Activated CD8-positive, alpha-beta T cell treated with anti-CD3 and anti-CD28 coated beads for 36 hours (primary cell): ENCODE results near the gene C1QTNF7. TPM values are rescaled to one million over a fixed set of nuclear protein-coding genes. Genes with fewer than 3 reads are reported as not detected.

Source experiments
- ATAC-seq: fragments of 200-7000 bp; cut with Tn5 transposase; one replicate; pipeline ENCODE4 v1.10.0; 2021; ENCODE audit warnings: mild to moderate bottlenecking, moderate library complexity
- CTCF ChIA-PET: fragments of 350-600 bp; sonication (Branson Sonifier 250); formaldehyde crosslinking; loops from one replicate; lab custom pipeline; 2021; ENCODE audit warnings: antibody characterized with exemption; lab: Charles Lee
- POLR2A ChIA-PET: fragments of 350-600 bp; sonication (Branson Sonifier 250); formaldehyde crosslinking; loops from one replicate; lab custom pipeline; 2021; ENCODE audit warnings: antibody characterized with exemption; lab: Charles Lee
- DNase-seq: peaks from one replicate; pipeline ENCODE4 v3.0.0-alpha.2; 2020
- H3K27ac Mint-ChIP-seq: one replicate; pipeline ENCODE4 v1.8.0; 2021; ENCODE audit warnings: mild to moderate bottlenecking, mixed read lengths
- H3K27me3 Mint-ChIP-seq: one replicate; pipeline ENCODE4 v1.8.0; 2021; ENCODE audit warnings: mixed read lengths
- H3K36me3 Mint-ChIP-seq: one replicate; pipeline ENCODE4 v1.8.0; 2021; ENCODE audit warnings: low read depth, mixed read lengths
- H3K4me1 Mint-ChIP-seq: one replicate; pipeline ENCODE4 v1.8.0; 2021; ENCODE audit warnings: low read depth, mixed read lengths
- H3K4me3 Mint-ChIP-seq: one replicate; pipeline ENCODE4 v1.8.0; 2021; ENCODE audit warnings: mild to moderate bottlenecking, moderate library complexity, mixed read lengths
- H3K9me3 Mint-ChIP-seq: one replicate; pipeline ENCODE4 v1.8.0; 2021; ENCODE audit warnings: mixed read lengths
- intact Hi-C: fragments of 100-400 bp; cut with micrococcal nuclease; formaldehyde crosslinking; loops from one replicate; pipeline ENCODE4 v1.10.0; 2022
- total RNA-seq, 2 experiments: library from RNA; stranded (reverse); gene quantifications; one replicate each; pipeline ENCODE4 v1.2.3, GENCODE V29; 2021
- TF ChIP-seq, protein P1 (sequence below): fragments of 200-600 bp; IDR thresholded peaks from one replicate; pipeline ENCODE4 v1.8.0; 2022; ENCODE audit warnings: antibody characterized with exemption, mild to moderate bottlenecking

C1QTNF7 gene
- total RNA-seq, 2 experiments from 2014 or later: not detected

DNA sequence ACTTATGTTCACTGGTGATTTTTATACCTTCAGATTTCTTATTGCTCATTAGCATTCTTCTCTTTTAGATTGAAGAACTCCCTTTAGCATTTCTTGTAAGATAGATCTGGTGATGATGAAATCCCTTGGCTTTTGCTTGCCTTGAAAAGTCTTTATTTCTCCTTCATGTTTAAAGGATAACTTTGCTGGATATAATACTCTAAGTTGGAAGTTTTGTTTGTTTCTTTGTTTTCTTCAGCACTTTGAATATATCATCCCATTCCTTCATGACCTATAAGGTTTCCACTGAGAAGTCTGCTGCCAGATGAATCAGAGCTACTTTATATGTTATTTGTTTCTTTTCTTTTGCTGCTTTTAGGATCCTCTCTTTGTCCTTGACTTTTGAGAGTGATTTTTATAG, 60.3 kb downstream of the C1QTNF7 start:
- Mint-ChIP-seq H3K9me3 (peaks cover 25% of the 10 kb centered on the region), H3K4me1 (no peaks in the 10 kb centered on the region), H3K4me3 (no peak overlapping the region), H3K27me3 (no peaks in the 10 kb centered on the region), H3K27ac (no peak overlapping the region), H3K36me3 (peaks cover 14% of the 10 kb centered on the region)
- TF ChIP-seq, protein P1, sequence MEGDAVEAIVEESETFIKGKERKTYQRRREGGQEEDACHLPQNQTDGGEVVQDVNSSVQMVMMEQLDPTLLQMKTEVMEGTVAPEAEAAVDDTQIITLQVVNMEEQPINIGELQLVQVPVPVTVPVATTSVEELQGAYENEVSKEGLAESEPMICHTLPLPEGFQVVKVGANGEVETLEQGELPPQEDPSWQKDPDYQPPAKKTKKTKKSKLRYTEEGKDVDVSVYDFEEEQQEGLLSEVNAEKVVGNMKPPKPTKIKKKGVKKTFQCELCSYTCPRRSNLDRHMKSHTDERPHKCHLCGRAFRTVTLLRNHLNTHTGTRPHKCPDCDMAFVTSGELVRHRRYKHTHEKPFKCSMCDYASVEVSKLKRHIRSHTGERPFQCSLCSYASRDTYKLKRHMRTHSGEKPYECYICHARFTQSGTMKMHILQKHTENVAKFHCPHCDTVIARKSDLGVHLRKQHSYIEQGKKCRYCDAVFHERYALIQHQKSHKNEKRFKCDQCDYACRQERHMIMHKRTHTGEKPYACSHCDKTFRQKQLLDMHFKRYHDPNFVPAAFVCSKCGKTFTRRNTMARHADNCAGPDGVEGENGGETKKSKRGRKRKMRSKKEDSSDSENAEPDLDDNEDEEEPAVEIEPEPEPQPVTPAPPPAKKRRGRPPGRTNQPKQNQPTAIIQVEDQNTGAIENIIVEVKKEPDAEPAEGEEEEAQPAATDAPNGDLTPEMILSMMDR: no peak
- ATAC-seq: no peak
- intact Hi-C loops: no loop called here
- ChIA-PET CTCF (no interaction called here), POLR2A (no interaction called here)
- no peak for DNase-seq

DNA sequence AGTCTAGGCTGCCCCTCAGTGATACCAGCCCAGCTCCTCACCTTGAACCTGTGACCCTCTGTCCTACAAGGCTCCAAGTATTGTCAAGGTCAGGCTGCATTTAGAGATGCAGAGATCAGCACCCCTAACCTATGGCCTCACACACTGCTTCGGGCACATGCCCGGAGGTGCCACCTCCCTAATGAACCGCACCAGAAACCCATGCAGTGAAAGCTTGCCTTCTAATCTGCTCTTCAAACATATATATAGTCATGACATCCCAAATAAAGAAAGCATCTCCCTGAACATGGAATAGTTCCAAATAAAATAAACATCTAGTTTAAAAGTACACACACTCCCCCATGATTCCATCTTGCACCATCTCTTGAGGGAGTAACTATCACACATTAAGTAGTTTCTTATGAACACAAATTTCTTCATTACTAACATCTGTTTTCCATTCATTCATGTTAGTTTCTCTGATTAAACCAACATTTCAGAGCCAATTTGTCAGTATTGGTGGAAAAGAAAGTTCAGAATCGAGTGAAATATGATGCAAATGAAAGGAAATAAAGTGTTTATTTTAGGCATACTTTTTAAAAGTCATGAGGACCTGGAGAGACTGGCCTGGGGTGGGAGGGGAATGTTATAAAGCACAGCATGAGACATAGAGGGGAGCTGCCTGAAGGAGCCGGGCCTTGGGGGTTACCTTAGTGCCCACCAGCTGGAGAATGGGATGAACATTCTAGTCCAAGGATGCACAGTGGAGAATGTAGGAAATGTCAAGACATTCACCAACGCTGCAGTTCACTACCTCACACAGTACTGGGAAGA, 61.0 kb downstream of the C1QTNF7 start:
- H3K4me1 Mint-ChIP-seq: no peaks in the 10 kb centered on the region
- no peaks in the 10 kb centered on the region for H3K27me3 Mint-ChIP-seq
- H3K36me3 Mint-ChIP-seq: peaks cover 14% of the 10 kb centered on the region

DNA sequence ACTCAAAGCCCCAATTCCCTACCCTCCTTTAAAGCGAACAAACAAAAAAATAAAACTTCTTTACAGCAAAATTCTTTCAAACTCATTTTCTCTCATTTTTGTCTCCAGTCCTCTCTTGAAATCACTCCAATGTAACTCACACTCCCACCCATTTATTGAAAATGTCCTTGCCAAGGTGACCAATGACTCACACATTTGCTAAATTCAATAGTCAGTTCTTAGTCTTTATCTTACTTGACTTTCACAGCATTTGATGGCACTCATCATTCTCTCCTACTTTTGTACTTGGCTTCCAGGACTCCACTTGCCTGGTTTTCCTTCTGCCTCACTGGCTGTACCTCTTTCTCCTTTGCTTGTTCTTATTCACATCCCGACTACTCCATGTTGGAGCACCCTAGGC, 61.7 kb downstream of the C1QTNF7 start:
- TF ChIP-seq, protein P1: no peak
- Mint-ChIP-seq H3K27me3 (no peaks in the 10 kb centered on the region), H3K4me1 (no peaks in the 10 kb centered on the region), H3K36me3 (peaks cover 14% of the 10 kb centered on the region), H3K4me3 (no peak overlapping the region), H3K9me3 (peaks cover 25% of the 10 kb centered on the region), H3K27ac (no peak overlapping the region)
- ChIA-PET POLR2A (no interaction called here), CTCF (no interaction called here)
- ATAC-seq (no peak), DNase-seq (no peak)
- intact Hi-C loops: no loop called here

More for the DNA sequence above, 61.0 kb downstream of the C1QTNF7 start:
- TF ChIP-seq, protein P1: no peak
- POLR2A ChIA-PET: interaction anchor here (0.7 kb wide), 1 partner anchor 13 kb away, joined by 3 read pairs; no protein-coding TSS in a partner anchor
- no peak overlapping the region for H3K27ac Mint-ChIP-seq
- H3K9me3 Mint-ChIP-seq: peaks cover 25% of the 10 kb centered on the region
- CTCF ChIA-PET: no interaction called here
- intact Hi-C loops: no loop called here
- ATAC-seq (no peak), DNase-seq (no peak)
- H3K4me3 Mint-ChIP-seq: no peak overlapping the region

DNA sequence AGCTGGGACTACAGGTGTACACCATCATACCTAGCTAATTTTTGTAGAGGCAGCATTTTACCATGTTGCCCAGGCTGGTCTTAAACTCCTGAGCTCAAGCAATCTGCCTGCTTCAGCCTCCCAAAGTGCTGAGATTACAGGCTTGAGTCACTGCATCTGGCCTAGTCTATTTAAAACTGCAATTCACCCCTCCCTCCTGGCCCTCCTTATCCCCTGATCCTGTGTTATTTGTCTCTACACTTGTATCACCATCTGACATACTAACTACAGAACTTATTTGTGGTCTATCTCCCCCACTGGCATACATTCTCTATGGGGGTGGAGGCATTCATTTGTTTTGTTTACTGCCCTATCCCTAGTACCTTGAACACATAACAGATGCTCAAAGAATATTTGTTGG, 65.6 kb downstream of the C1QTNF7 start:
- no peak overlapping the region for H3K27ac Mint-ChIP-seq
- no peak for ATAC-seq
- peaks cover 14% of the 10 kb centered on the region for H3K36me3 Mint-ChIP-seq
- H3K4me1 Mint-ChIP-seq: no peaks in the 10 kb centered on the region
- no peak overlapping the region for H3K4me3 Mint-ChIP-seq
- TF ChIP-seq, protein P1: no peak
- no peaks in the 10 kb centered on the region for H3K27me3 Mint-ChIP-seq
- intact Hi-C loops: no loop called here
- CTCF ChIA-PET: no interaction called here
- no peak for DNase-seq
- peaks cover 12% of the 10 kb centered on the region for H3K9me3 Mint-ChIP-seq
- POLR2A ChIA-PET: no interaction called here

DNA sequence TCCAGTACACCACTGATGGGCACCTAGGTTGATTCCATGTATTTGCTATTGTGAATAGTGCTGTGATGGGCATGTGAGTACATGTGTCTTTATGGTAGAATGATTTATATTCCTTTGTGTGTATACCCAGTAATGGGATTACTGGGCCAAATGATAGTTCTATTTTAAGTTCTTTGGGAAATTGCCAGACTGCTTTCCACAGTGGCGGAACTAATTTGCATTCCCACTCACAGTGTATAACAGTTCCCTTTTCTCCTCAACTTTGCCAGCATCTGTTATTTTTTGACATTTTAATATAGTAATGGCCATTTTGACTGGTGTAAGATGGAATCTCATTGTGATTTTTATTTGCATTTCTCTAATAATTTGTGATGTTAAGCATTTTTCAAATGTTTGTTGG, 67.8 kb downstream of the C1QTNF7 start:
- POLR2A ChIA-PET: no interaction called here
- Mint-ChIP-seq H3K4me1 (no peaks in the 10 kb centered on the region), H3K27me3 (no peaks in the 10 kb centered on the region), H3K9me3 (peaks cover 4% of the 10 kb centered on the region), H3K36me3 (peaks cover 2% of the 10 kb centered on the region), H3K4me3 (no peak overlapping the region), H3K27ac (no peak overlapping the region)
- CTCF ChIA-PET: no interaction called here
- intact Hi-C loops: no loop called here
- ATAC-seq (no peak), DNase-seq (no peak)
- TF ChIP-seq, protein P1: no peak

Other genes with a start within 250 kb of the C1QTNF7 start
- gene CC2D2A, start 41.8 kb downstream of the C1QTNF7 start, total RNA-seq: not detected
- 10 to 100 TPM; 27.5 to 32.2 TPM for gene FBXL5, start 227.3 kb downstream of the C1QTNF7 start, total RNA-seq